H9 (cell line): ENCODE data around the gene DLG2. TPM values are rescaled to one million over a fixed set of nuclear protein-coding genes. Genes with fewer than 3 reads are reported as not detected.

Experiments
- DNase-seq: peaks from one replicate; pipeline ENCODE4 v3.0.0-alpha.2; 2017
- H2AFZ ChIP-seq: one replicate; pipeline ENCODE4 v1.6.1; 2013; ENCODE audit warnings: mild to moderate bottlenecking, low read length, control low read depth, moderate library complexity
- H2AK5ac ChIP-seq: 2 replicates; pipeline ENCODE4 v1.6.1; 2013; ENCODE audit warnings: low read length, control low read depth, mixed read lengths; ENCODE audit not compliant: insufficient read length
- H2BK120ac ChIP-seq: one replicate; pipeline ENCODE4 v1.6.1; 2013; ENCODE audit warnings: low read depth, mild to moderate bottlenecking, low read length, control low read depth, inconsistent platforms; ENCODE audit not compliant: poor library complexity, severe bottlenecking
- H2BK12ac ChIP-seq: 2 replicates; pipeline ENCODE4 v1.6.1; 2013; ENCODE audit warnings: low read length, control low read depth, mixed read lengths, low read depth; ENCODE audit not compliant: insufficient read length
- H2BK15ac ChIP-seq: 2 replicates; pipeline ENCODE4 v1.6.1; 2013; ENCODE audit warnings: low read depth, low read length, control low read depth
- H2BK20ac ChIP-seq: one replicate; pipeline ENCODE4 v1.6.1; 2013; ENCODE audit warnings: low read depth, mild to moderate bottlenecking, low read length, control low read depth, inconsistent platforms; ENCODE audit not compliant: poor library complexity, severe bottlenecking
- H2BK5ac ChIP-seq: 2 replicates; pipeline ENCODE4 v1.6.1; 2013; ENCODE audit warnings: low read length, control low read depth, mixed read lengths; ENCODE audit not compliant: insufficient read length
- H3K14ac ChIP-seq: 2 replicates; pipeline ENCODE4 v1.6.1; 2013; ENCODE audit warnings: low read length, control low read depth; ENCODE audit not compliant: insufficient read depth
- H3K18ac ChIP-seq: 2 replicates; pipeline ENCODE4 v1.6.1; 2013; ENCODE audit warnings: low read depth, mild to moderate bottlenecking, mixed read lengths, low read length, control low read depth; ENCODE audit not compliant: insufficient read length
- H3K23ac ChIP-seq: 2 replicates; pipeline ENCODE4 v1.6.1; 2013; ENCODE audit warnings: low read length, control low read depth, mixed read lengths, low read depth; ENCODE audit not compliant: insufficient read length
- H3K23me2 ChIP-seq: 2 replicates; pipeline ENCODE4 v1.6.1; 2013; ENCODE audit warnings: low read depth, mild to moderate bottlenecking, mixed read lengths, low read length, control low read depth; ENCODE audit not compliant: insufficient read length, poor library complexity, severe bottlenecking
- H3K27ac ChIP-seq: 2 replicates; pipeline ENCODE4 v1.5.1; 2013; ENCODE audit warnings: low read length, control low read depth, mixed read lengths, low read depth; ENCODE audit not compliant: insufficient read length
- H3K27me3 ChIP-seq: 2 replicates; pipeline ENCODE4 v1.6.1; 2013; ENCODE audit warnings: low read length, control low read depth, inconsistent platforms; ENCODE audit not compliant: insufficient read depth
- H3K4ac ChIP-seq: 2 replicates; pipeline ENCODE4 v1.6.1; 2013; ENCODE audit warnings: low read depth, mild to moderate bottlenecking, control low read depth, inconsistent platforms, low read length, moderate library complexity
- H3K4me1 ChIP-seq: 2 replicates; pipeline ENCODE4 v1.6.1; 2013; ENCODE audit warnings: low read length, control low read depth, inconsistent platforms; ENCODE audit not compliant: insufficient read depth
- H3K4me2 ChIP-seq: 2 replicates; pipeline ENCODE4 v1.6.1; 2013; ENCODE audit warnings: low read length, control low read depth, mixed read lengths; ENCODE audit not compliant: insufficient read length, insufficient read depth
- H3K56ac ChIP-seq: 2 replicates; pipeline ENCODE4 v1.6.1; 2013; ENCODE audit warnings: low read depth, mild to moderate bottlenecking, mixed read lengths, low read length, control low read depth; ENCODE audit not compliant: insufficient read length
- H3K79me1 ChIP-seq: 2 replicates; pipeline ENCODE4 v1.6.1; 2013; ENCODE audit warnings: low read depth, mild to moderate bottlenecking, moderate library complexity, low read length, control low read depth, inconsistent platforms; ENCODE audit not compliant: insufficient read depth, poor library complexity, severe bottlenecking
- H3K79me2 ChIP-seq: 2 replicates; pipeline ENCODE4 v1.6.1; 2013; ENCODE audit warnings: low read length, control low read depth, inconsistent platforms; ENCODE audit not compliant: insufficient read depth
- H3K9ac ChIP-seq: 2 replicates; pipeline ENCODE4 v1.6.1; 2013; ENCODE audit warnings: low read length, control low read depth, mixed read lengths; ENCODE audit not compliant: insufficient read length; ENCODE audit errors: extremely low read depth
- H3K9me3 ChIP-seq: one replicate; pipeline ENCODE4 v1.6.1; 2013; ENCODE audit warnings: low read depth, low read length, inconsistent platforms; ENCODE audit not compliant: control insufficient read depth
- H3T11ph ChIP-seq: one replicate; pipeline ENCODE4 v1.6.1; 2013; ENCODE audit warnings: mild to moderate bottlenecking, low read length, control low read depth, inconsistent platforms
- H4K20me1 ChIP-seq: one replicate; pipeline ENCODE4 v1.6.1; 2013; ENCODE audit not compliant: control insufficient read depth, insufficient read length, insufficient read depth
- H4K5ac ChIP-seq: 2 replicates; pipeline ENCODE4 v1.6.1; 2013; ENCODE audit warnings: low read depth, mild to moderate bottlenecking, mixed read lengths, low read length, control low read depth; ENCODE audit not compliant: insufficient read length
- H4K8ac ChIP-seq: replicated peaks from 2 replicates; pipeline ENCODE4 v1.6.1; 2013; ENCODE audit warnings: low read length, control low read depth, mixed read lengths, low read depth; ENCODE audit not compliant: insufficient read length
- H4K91ac ChIP-seq: 2 replicates; pipeline ENCODE4 v1.6.1; 2013; ENCODE audit warnings: low read depth, mild to moderate bottlenecking, moderate library complexity, mixed read lengths, low read length, control low read depth; ENCODE audit not compliant: insufficient read length
- H3K27ac Mint-ChIP-seq, 3 experiments: 2 replicates in 2 of 3; 3 replicates in 1 of 3; pipeline ENCODE4 v1.8.0; 2020 to 2021; ENCODE audit warnings: mixed read lengths in 3 of 3, mild to moderate bottlenecking in 1 of 3, moderate library complexity in 1 of 3
- H3K27me3 Mint-ChIP-seq: 2 replicates; pipeline ENCODE4 v1.8.0; 2021; ENCODE audit warnings: low read depth, mild to moderate bottlenecking, moderate library complexity, mixed read lengths
- H3K36me3 Mint-ChIP-seq, 3 experiments: 2 replicates in 2 of 3; 3 replicates in 1 of 3; pipeline ENCODE4 v1.8.0; 2020 to 2021; ENCODE audit warnings: low read depth in 3 of 3, mixed read lengths in 3 of 3; ENCODE audit not compliant: insufficient read depth in 1 of 3
- H3K4me1 Mint-ChIP-seq, 2 experiments: 2 replicates each; pipeline ENCODE4 v1.8.0; 2020; ENCODE audit warnings: mixed read lengths in 2 of 2
- H3K4me3 Mint-ChIP-seq, 2 experiments: 2 replicates in 1 of 2; 3 replicates in 1 of 2; pipeline ENCODE4 v1.8.0; 2020 to 2021; ENCODE audit warnings: mild to moderate bottlenecking in 2 of 2, mixed read lengths in 2 of 2, moderate library complexity in 1 of 2
- H3K9me3 Mint-ChIP-seq, 2 experiments: 2 replicates in 1 of 2; 3 replicates in 1 of 2; pipeline ENCODE4 v1.8.0; 2020; ENCODE audit warnings: mild to moderate bottlenecking in 2 of 2, mixed read lengths in 2 of 2, moderate library complexity in 1 of 2
- CTCF ChIP-seq: fragments of 200-600 bp; sonication (generic); conservative IDR thresholded peaks from 3 replicates; pipeline ENCODE4 v1.8.0; 2021; ENCODE audit warnings: antibody characterized with exemption, mild to moderate bottlenecking
- WGBS: extraction: QIAGEN DNeasy Blood & Tissue Kit; methylation state at CpG from one replicate; pipeline ENCODE4 v1.1.7; 2013; ENCODE audit warnings: missing lambda C conversion rate, low lambda C conversion rate, mixed read lengths; ENCODE audit not compliant: insufficient read length; ENCODE audit errors: extremely low coverage; 5-methylcytosine and 5-hydroxymethylcytosine counted together
- total RNA-seq: library from RNA; stranded (reverse); gene quantifications from 2 replicates; pipeline ENCODE4 v1.2.1, GENCODE V29; 2021

Gene DLG2
- total RNA-seq, 1 experiment from 2014 or later: 8.0 TPM

GRCh38 chr11:83845797-83846196, 1781.3 kb downstream of the DLG2 start:
- no peak overlapping the region for H3K4ac ChIP-seq
- no peak overlapping the region for H3K4me2 ChIP-seq
- H3K23ac ChIP-seq: no peak overlapping the region
- H2AFZ ChIP-seq: no peak overlapping the region
- Mint-ChIP-seq H3K9me3 (no peaks in the 10 kb centered on the region), H3K27ac (no peak overlapping the region), H3K4me3 (no peak overlapping the region), H3K4me1 (no peaks in the 10 kb centered on the region), H3K27me3 (no peaks in the 10 kb centered on the region; the same call in 1 of the 2 replicates), H3K36me3 (no peaks in the 10 kb centered on the region)
- no peak overlapping the region for H4K5ac ChIP-seq
- WGBS: no CpG with 5 or more reads among the region's 1 CpG
- H2BK5ac ChIP-seq: no peak overlapping the region
- no peak overlapping the region for H2BK120ac ChIP-seq
- no peak overlapping the region for H4K8ac ChIP-seq
- H3K79me2 ChIP-seq: no peaks in the 10 kb centered on the region
- H3K79me1 ChIP-seq: no peaks in the 10 kb centered on the region
- TF ChIP-seq CTCF: no peak
- H2AK5ac ChIP-seq: no peak overlapping the region
- no peak overlapping the region for H3K14ac ChIP-seq
- no peak overlapping the region for H3K9ac ChIP-seq
- no peak overlapping the region for H4K91ac ChIP-seq
- no peak overlapping the region for H2BK15ac ChIP-seq
- no peak overlapping the region for H3K56ac ChIP-seq
- no peak overlapping the region for H2BK12ac ChIP-seq
- H3T11ph ChIP-seq: no peak overlapping the region
- H3K27ac ChIP-seq: no peak overlapping the region
- no peak for DNase-seq
- H4K20me1 ChIP-seq: no peaks in the 10 kb centered on the region
- H3K27me3 ChIP-seq: no peaks in the 10 kb centered on the region
- H3K4me1 ChIP-seq: no peaks in the 10 kb centered on the region
- no peak overlapping the region for H2BK20ac ChIP-seq
- no peak overlapping the region for H3K18ac ChIP-seq
- no peaks in the 10 kb centered on the region for H3K23me2 ChIP-seq
- no peaks in the 10 kb centered on the region for H3K9me3 ChIP-seq
